ENCODE measurements around the gene TCEA3. TPM values are rescaled to one million over a fixed set of nuclear protein-coding genes. Genes with fewer than 3 reads are reported as not detected.
A peak's percentile ranks its signal among the peaks of the same experiment; 100 is the strongest.

TCEA3 gene
- total and polyA plus RNA-seq, 2 of the 4 experiments (the other 2 are of a cell fraction), result 3.0 to 6.3 TPM

DNA sequence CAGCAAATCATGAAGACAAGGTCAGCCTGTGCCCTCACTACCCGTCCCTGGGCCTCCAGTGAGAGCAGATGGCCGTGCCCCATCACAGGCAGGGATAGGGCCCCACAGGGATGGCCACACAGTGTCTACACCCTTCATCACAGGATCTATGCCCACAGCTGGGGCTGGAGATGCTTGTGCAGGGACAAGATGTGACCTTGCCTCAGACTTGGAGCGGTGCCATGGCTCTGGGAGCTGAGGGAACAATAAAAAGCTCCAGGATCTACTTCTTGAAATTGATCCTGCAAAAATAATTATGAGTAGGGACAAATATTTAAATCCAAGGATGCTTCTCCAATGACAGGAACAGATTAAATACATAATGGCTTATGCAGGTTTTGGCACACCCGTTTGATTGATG, 25.4 kb upstream of the TCEA3 start:
- Histone ChIP-seq H3K4me3 (ENCODE audit: insufficient read depth, low read depth, low read length) (no peak overlapping the region), H3K27ac (ENCODE audit: insufficient read depth, low read length) (no peak overlapping the region), H3K79me1 (ENCODE audit: low read depth in 1 of 2, low read length in 2 of 2) (no peaks in the 10 kb centered on the region; a peak in 1 of 4 replicates), H3K4me1 (ENCODE audit: control insufficient read depth, insufficient read depth, low read length) (peaks cover 5% of the 10 kb centered on the region; the same call in 1 of the 2 replicates), H3K4ac (ENCODE audit: low read depth, low read length) (no peak overlapping the region), H2AK9ac (replicated peaks; ENCODE audit: low read depth, low read length, poor library complexity) (peak overlapping the region; percentile 19), H3K27me3 (ENCODE audit: control insufficient read depth, insufficient read depth, low read length) (no peaks in the 10 kb centered on the region), H4K20me1 (ENCODE audit: insufficient read depth, low read length) (no peaks in the 10 kb centered on the region), H3K18ac (ENCODE audit: low read depth, low read length) (no peak overlapping the region), H3K14ac (replicated peaks; ENCODE audit: low read depth, low read length) (no peak overlapping the region), H2AK5ac (ENCODE audit: low read depth, low read length) (no peak overlapping the region), H4K91ac (ENCODE audit: insufficient read depth, low read depth, low read length) (no peak overlapping the region), H3K36me3 (ENCODE audit: control insufficient read depth, insufficient read depth, low read length) (peaks cover 36% of the 10 kb centered on the region; the same call in 1 of the 2 replicates), H2BK20ac (ENCODE audit: low read depth, low read length) (no peak overlapping the region), H3K56ac (ENCODE audit: extremely low read depth, insufficient read depth, low read length) (no peak overlapping the region), H3K23ac (ENCODE audit: low read depth, low read length) (no peak overlapping the region), H4K5ac (ENCODE audit: low read depth, low read length) (no peak overlapping the region), H3K9me3 (ENCODE audit: control insufficient read depth, insufficient read depth, low read length) (no peaks in the 10 kb centered on the region), H3K4me2 (ENCODE audit: low read depth, low read length) (no peak overlapping the region), H3K9me1 (ENCODE audit: insufficient read depth, low read length) (peaks cover 6% of the 10 kb centered on the region; the same call in 1 of the 2 replicates), H2BK5ac (ENCODE audit: low read depth, low read length, poor library complexity, severe bottlenecking) (no peak overlapping the region), H2AFZ (replicated peaks; ENCODE audit: low read length, poor library complexity) (no peak overlapping the region), H2BK120ac (ENCODE audit: low read depth, low read length) (no peak overlapping the region), H2BK15ac (ENCODE audit: low read depth, low read length) (no peak overlapping the region), H3K9ac (ENCODE audit: low read depth, low read length) (no peak overlapping the region), H4K8ac (ENCODE audit: low read depth in 2 of 2, low read length in 2 of 2) (no peak overlapping the region)
- in situ Hi-C loops (cut with MboI; ENCODE audit: low sequenced_read_pairs) (no loop called here), dilution Hi-C loops (cut with HindIII; ENCODE audit: low sequenced_read_pairs, unreplicated experiment) (no loop called here), intact Hi-C loops (cut with micrococcal nuclease) (no loop called here)
- ChIA-PET POLR2A (ENCODE audit: unreplicated experiment) (interaction anchor here (0.7 kb wide), 1 partner anchor 13 kb away, joined by 4 read pairs; no protein-coding TSS in a partner anchor), CTCF (no interaction called here)
- WGBS, 2 experiments (ENCODE audit: extremely low coverage in 2 of 2, insufficient read length in 1 of 2), result no CpG with 5 or more reads among the region's 4 CpGs
- ATAC-seq (ENCODE audit: low read depth), result no peak
- TF ChIP-seq RAD21 (IDR thresholded peaks at IDR 0.05; ENCODE audit: low read length), result no peak
- no peak for TF ChIP-seq RCOR1 (IDR thresholded peaks at IDR 0.05; ENCODE audit: insufficient replicate concordance, low read length)
- no TSS peak for BruUV-seq (replicated peaks)
- no peak for DNase-seq

All from IMR-90 (cell line).